A673 (cell line): ENCODE measurements around the gene CREB5. TPM values are rescaled to one million over a fixed set of nuclear protein-coding genes. Genes with fewer than 3 reads are reported as not detected.

ENCODE experiments used
- BruUV-seq: library from RNA; stranded (reverse); fragments of 400-500 nt; replicated peaks from 2 replicates; lab custom pipeline; 2021; lab: Mats Ljungman, UMichigan
- CTCF ChIA-PET: fragments of 300-600 bp; sonication (Branson Sonifier 250); formaldehyde crosslinking; loops from one replicate; lab custom pipeline; 2022; ENCODE audit warnings: antibody characterized with exemption; lab: Charles Lee
- POLR2A ChIA-PET: fragments of 300-600 bp; sonication (Branson Sonifier 250); formaldehyde crosslinking; loops from one replicate; lab custom pipeline; 2022; ENCODE audit warnings: antibody characterized with exemption; ENCODE audit not compliant: low non-redundant PET; lab: Charles Lee
- DNase-seq: peaks from one replicate; pipeline ENCODE4 v3.0.0-alpha.2; 2015; ENCODE audit warnings: low spot score
- H3K27ac ChIP-seq: fragments of 200-600 bp; sonication (generic); 2 replicates; pipeline ENCODE4 v1.5.1; 2016; ENCODE audit warnings: mixed run types, low read depth, mild to moderate bottlenecking, mixed read lengths, antibody characterized with exemption, low read length; ENCODE audit not compliant: poor library complexity, severe bottlenecking
- H3K27me3 ChIP-seq: fragments of 200-600 bp; sonication (generic); replicated peaks from 2 replicates; pipeline ENCODE4 v1.6.1; 2017; ENCODE audit warnings: mixed run types, low read depth, mild to moderate bottlenecking, mixed read lengths, antibody characterized with exemption, low read length; ENCODE audit not compliant: insufficient read depth, poor library complexity
- H3K36me3 ChIP-seq: fragments of 200-600 bp; sonication (generic); 2 replicates; pipeline ENCODE4 v1.6.1; 2016; ENCODE audit warnings: mixed run types, mild to moderate bottlenecking, mixed read lengths, antibody characterized with exemption, low read length; ENCODE audit not compliant: insufficient read depth, poor library complexity, severe bottlenecking
- H3K4me1 ChIP-seq: fragments of 200-600 bp; sonication (generic); 2 replicates; pipeline ENCODE4 v1.6.1; 2017; ENCODE audit warnings: mixed run types, mild to moderate bottlenecking, mixed read lengths, antibody characterized with exemption, low read length; ENCODE audit not compliant: insufficient read depth, poor library complexity, severe bottlenecking
- H3K4me3 ChIP-seq: fragments of 200-600 bp; sonication (generic); 2 replicates; pipeline ENCODE4 v1.5.1; 2016; ENCODE audit warnings: low read depth, mixed run types, mild to moderate bottlenecking, mixed read lengths, low read length; ENCODE audit not compliant: poor library complexity, severe bottlenecking
- H3K9me3 ChIP-seq: fragments of 200-600 bp; sonication (generic); 2 replicates; pipeline ENCODE4 v1.6.1; 2016; ENCODE audit warnings: mixed run types, low read depth, mild to moderate bottlenecking, mixed read lengths, antibody characterized with exemption, low read length; ENCODE audit not compliant: poor library complexity, severe bottlenecking
- EZH2 ChIP-seq: fragments of 200-600 bp; sonication (generic); IDR thresholded peaks from 2 replicates; pipeline ENCODE4 v1.6.1; 2017; ENCODE audit warnings: borderline replicate concordance, low read depth, mild to moderate bottlenecking, mixed read lengths, antibody characterized with exemption, low read length; ENCODE audit not compliant: poor library complexity, severe bottlenecking
- intact Hi-C: fragments of 100-400 bp; cut with micrococcal nuclease; formaldehyde crosslinking; loops from one replicate; pipeline ENCODE4 v1.10.0; 2022; ENCODE audit not compliant: unreplicated experiment
- total RNA-seq: library from RNA; stranded (reverse); gene quantifications from 2 replicates; pipeline ENCODE4 v1.2.3, GENCODE V29; 2021
- TF ChIP-seq, protein P1 (sequence below): fragments of 300-800, 200-600 bp; sonication (generic); conservative IDR thresholded peaks from 2 replicates; pipeline ENCODE4 v1.5.1; 2017; ENCODE audit warnings: low read depth, mild to moderate bottlenecking, antibody characterized with exemption, low read length, moderate library complexity, mixed read lengths

The CREB5 gene
- total RNA-seq, 1 experiment from 2014 or later, result 10.3 TPM

- Histone ChIP-seq H3K36me3 (no peaks in the 10 kb centered on the region), H3K9me3 (no peaks in the 10 kb centered on the region), H3K27ac (no peak overlapping the region), H3K4me1 (peaks cover 8% of the 10 kb centered on the region), H3K27me3 (no peaks in the 10 kb centered on the region), H3K4me3 (no peak overlapping the region)
- TF ChIP-seq EZH2, result no peak
- TF ChIP-seq, protein P1, sequence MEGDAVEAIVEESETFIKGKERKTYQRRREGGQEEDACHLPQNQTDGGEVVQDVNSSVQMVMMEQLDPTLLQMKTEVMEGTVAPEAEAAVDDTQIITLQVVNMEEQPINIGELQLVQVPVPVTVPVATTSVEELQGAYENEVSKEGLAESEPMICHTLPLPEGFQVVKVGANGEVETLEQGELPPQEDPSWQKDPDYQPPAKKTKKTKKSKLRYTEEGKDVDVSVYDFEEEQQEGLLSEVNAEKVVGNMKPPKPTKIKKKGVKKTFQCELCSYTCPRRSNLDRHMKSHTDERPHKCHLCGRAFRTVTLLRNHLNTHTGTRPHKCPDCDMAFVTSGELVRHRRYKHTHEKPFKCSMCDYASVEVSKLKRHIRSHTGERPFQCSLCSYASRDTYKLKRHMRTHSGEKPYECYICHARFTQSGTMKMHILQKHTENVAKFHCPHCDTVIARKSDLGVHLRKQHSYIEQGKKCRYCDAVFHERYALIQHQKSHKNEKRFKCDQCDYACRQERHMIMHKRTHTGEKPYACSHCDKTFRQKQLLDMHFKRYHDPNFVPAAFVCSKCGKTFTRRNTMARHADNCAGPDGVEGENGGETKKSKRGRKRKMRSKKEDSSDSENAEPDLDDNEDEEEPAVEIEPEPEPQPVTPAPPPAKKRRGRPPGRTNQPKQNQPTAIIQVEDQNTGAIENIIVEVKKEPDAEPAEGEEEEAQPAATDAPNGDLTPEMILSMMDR, result no peak
- intact Hi-C loops, result no loop called here
- ChIA-PET POLR2A (no interaction called here), CTCF (no interaction called here)
- no peak for DNase-seq
- no TSS peak for BruUV-seq
Measured at GRCh38 chr7:28738412-28738811, 326.1 kb downstream of the CREB5 start.

DNA sequence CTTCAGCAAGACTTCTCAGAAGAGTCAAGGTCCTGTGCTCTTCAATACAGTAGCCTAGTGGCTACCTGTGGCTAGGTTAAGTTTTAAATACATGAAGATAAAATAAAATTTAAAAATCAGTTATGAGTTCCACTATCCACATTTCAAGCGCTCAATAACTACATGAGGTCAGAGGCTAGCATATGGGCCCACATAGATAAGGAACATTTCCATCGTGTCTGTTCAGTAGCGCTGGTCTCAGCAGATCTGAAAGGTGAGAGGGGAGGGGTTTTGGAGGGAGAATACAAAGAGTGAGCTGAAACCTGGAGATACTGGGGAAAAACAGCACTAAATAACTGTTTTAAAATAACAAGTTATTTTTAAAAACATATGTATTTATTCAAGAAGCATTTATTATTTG lies 326.8 kb downstream of the CREB5 start:
- CTCF ChIA-PET, result no interaction called here
- no peaks in the 10 kb centered on the region for H3K36me3 ChIP-seq
- BruUV-seq, result no TSS peak
- no peak for DNase-seq
- H3K4me1 ChIP-seq, result peaks cover 8% of the 10 kb centered on the region
- H3K4me3 ChIP-seq, result no peak overlapping the region
- TF ChIP-seq EZH2, result no peak
- TF ChIP-seq, protein P1, result no peak
- intact Hi-C loops, result no loop called here
- no peak overlapping the region for H3K27ac ChIP-seq
- no peaks in the 10 kb centered on the region for H3K9me3 ChIP-seq
- H3K27me3 ChIP-seq, result no peaks in the 10 kb centered on the region
- POLR2A ChIA-PET, result no interaction called here

DNA sequence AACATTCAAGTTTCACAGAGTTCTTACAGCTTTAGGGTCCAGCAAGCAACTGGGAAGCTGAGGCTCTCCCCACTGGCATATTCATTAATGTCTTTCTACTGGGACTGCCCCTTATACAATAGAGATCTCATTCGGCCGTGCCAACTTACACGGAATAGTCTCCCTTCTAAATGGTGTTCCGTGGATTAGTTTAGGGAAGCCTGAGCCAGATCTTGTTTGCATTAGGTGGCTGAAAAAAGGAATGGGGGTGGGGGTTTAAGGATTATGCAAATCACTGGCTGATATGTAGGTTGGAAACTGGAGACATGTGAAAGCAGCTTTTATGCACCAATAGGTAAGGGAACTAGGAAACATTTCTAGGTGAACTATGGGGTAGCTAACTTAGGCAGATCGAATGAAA lies 327.5 kb downstream of the CREB5 start:
- Histone ChIP-seq H3K27me3 (no peaks in the 10 kb centered on the region), H3K4me1 (peaks cover 8% of the 10 kb centered on the region), H3K36me3 (no peaks in the 10 kb centered on the region), H3K4me3 (no peak overlapping the region), H3K27ac (no peak overlapping the region), H3K9me3 (no peaks in the 10 kb centered on the region)
- TF ChIP-seq, protein P1, result no peak
- no peak for DNase-seq
- POLR2A ChIA-PET, result no interaction called here
- intact Hi-C loops, result no loop called here
- no TSS peak for BruUV-seq
- CTCF ChIA-PET, result no interaction called here
